Endothelial cell (in vitro differentiated cells): ENCODE results near the gene CHPF2. TPM values are rescaled to one million over a fixed set of nuclear protein-coding genes. Genes with fewer than 3 reads are reported as not detected.

Experiments used
- DNase-seq: peaks from one replicate; pipeline ENCODE4 v3.0.0; 2021; ENCODE audit warnings: low spot score
- H3K27ac Mint-ChIP-seq: one replicate; pipeline ENCODE4 v1.8.0; 2021; ENCODE audit warnings: mixed read lengths, inconsistent platforms; ENCODE audit not compliant: unreplicated experiment
- H3K27me3 Mint-ChIP-seq: one replicate; pipeline ENCODE4 v1.8.0; 2021; ENCODE audit warnings: mild to moderate bottlenecking, moderate library complexity, mixed read lengths, inconsistent platforms; ENCODE audit not compliant: unreplicated experiment
- H3K36me3 Mint-ChIP-seq: one replicate; pipeline ENCODE4 v1.8.0; 2021; ENCODE audit warnings: mild to moderate bottlenecking, low read depth, mixed read lengths, inconsistent platforms; ENCODE audit not compliant: unreplicated experiment
- H3K4me1 Mint-ChIP-seq: one replicate; pipeline ENCODE4 v1.8.0; 2021; ENCODE audit warnings: mild to moderate bottlenecking, mixed read lengths, inconsistent platforms; ENCODE audit not compliant: unreplicated experiment
- H3K4me3 Mint-ChIP-seq: one replicate; pipeline ENCODE4 v1.8.0; 2021; ENCODE audit warnings: mild to moderate bottlenecking, mixed read lengths, inconsistent platforms; ENCODE audit not compliant: unreplicated experiment
- H3K9me3 Mint-ChIP-seq: one replicate; pipeline ENCODE4 v1.8.0; 2021; ENCODE audit warnings: mixed read lengths, inconsistent platforms; ENCODE audit not compliant: unreplicated experiment
- CTCF ChIP-seq: fragments of 200-600 bp; sonication (generic); IDR thresholded peaks from one replicate; pipeline ENCODE4 v1.5.0; 2021; ENCODE audit warnings: antibody characterized with exemption; ENCODE audit not compliant: unreplicated experiment
- total RNA-seq: library from RNA; stranded (reverse); fragmentation: NEBNext Ultra II Directional; extraction: Animal tissue kit (Norgen Biotek cat#: 25700); gene quantifications from one replicate; pipeline ENCODE4 v1.2.1, GENCODE V29; 2021; ENCODE audit not compliant: unreplicated experiment

Gene CHPF2
- total RNA-seq, 1 donor from 2014 or later: 55.4 TPM

- Mint-ChIP-seq H3K36me3 (peaks cover 12% of the 10 kb centered on the region), H3K9me3 (no peaks in the 10 kb centered on the region), H3K4me3 (peak overlapping the region; percentile 98), H3K27me3 (peaks cover 15% of the 10 kb centered on the region), H3K27ac (peak overlapping the region; percentile 93), H3K4me1 (peaks cover 23% of the 10 kb centered on the region)
- TF ChIP-seq CTCF: no peak
- DNase-seq: no peak
Measured at GRCh38 chr7:151232917-151233701, 826 bp downstream of the CHPF2 start.

GRCh38 chr7:151233804-151234203 is 1.5 kb downstream of the CHPF2 start:
- peak overlapping the region; percentile 93 for H3K27ac Mint-ChIP-seq
- no peak for TF ChIP-seq CTCF
- peaks cover 22% of the 10 kb centered on the region for H3K4me1 Mint-ChIP-seq
- peaks cover 15% of the 10 kb centered on the region for H3K27me3 Mint-ChIP-seq
- H3K9me3 Mint-ChIP-seq: no peaks in the 10 kb centered on the region
- peaks cover 14% of the 10 kb centered on the region for H3K36me3 Mint-ChIP-seq
- no peak for DNase-seq
- peak overlapping the region; percentile 98 for H3K4me3 Mint-ChIP-seq

GRCh38 chr7:151235091-151235787 is 3.0 kb downstream of the CHPF2 start:
- no peaks in the 10 kb centered on the region for H3K9me3 Mint-ChIP-seq
- no peak for DNase-seq
- H3K4me3 Mint-ChIP-seq: no peak overlapping the region

GRCh38 chr7:151236406-151236805 is 4.1 kb downstream of the CHPF2 start:
- no peak for DNase-seq
- peaks cover 18% of the 10 kb centered on the region for H3K36me3 Mint-ChIP-seq
- peaks cover 22% of the 10 kb centered on the region for H3K4me1 Mint-ChIP-seq
- H3K27ac Mint-ChIP-seq: no peak overlapping the region
- peaks cover 19% of the 10 kb centered on the region for H3K27me3 Mint-ChIP-seq
- H3K9me3 Mint-ChIP-seq: no peaks in the 10 kb centered on the region
- no peak overlapping the region for H3K4me3 Mint-ChIP-seq
- TF ChIP-seq CTCF: no peak

More at GRCh38 chr7:151235091-151235787, 3.0 kb downstream of the CHPF2 start:
- Mint-ChIP-seq H3K27ac (no peak overlapping the region), H3K27me3 (peaks cover 19% of the 10 kb centered on the region), H3K36me3 (peaks cover 18% of the 10 kb centered on the region), H3K4me1 (peaks cover 22% of the 10 kb centered on the region)
- TF ChIP-seq CTCF: no peak
